ENCODE results near the gene CCND1. TPM values are rescaled to one million over a fixed set of nuclear protein-coding genes. Genes with fewer than 3 reads are reported as not detected.

The CCND1 gene
- total RNA-seq, 1 experiment from 2014 or later, result 331 TPM

DNA sequence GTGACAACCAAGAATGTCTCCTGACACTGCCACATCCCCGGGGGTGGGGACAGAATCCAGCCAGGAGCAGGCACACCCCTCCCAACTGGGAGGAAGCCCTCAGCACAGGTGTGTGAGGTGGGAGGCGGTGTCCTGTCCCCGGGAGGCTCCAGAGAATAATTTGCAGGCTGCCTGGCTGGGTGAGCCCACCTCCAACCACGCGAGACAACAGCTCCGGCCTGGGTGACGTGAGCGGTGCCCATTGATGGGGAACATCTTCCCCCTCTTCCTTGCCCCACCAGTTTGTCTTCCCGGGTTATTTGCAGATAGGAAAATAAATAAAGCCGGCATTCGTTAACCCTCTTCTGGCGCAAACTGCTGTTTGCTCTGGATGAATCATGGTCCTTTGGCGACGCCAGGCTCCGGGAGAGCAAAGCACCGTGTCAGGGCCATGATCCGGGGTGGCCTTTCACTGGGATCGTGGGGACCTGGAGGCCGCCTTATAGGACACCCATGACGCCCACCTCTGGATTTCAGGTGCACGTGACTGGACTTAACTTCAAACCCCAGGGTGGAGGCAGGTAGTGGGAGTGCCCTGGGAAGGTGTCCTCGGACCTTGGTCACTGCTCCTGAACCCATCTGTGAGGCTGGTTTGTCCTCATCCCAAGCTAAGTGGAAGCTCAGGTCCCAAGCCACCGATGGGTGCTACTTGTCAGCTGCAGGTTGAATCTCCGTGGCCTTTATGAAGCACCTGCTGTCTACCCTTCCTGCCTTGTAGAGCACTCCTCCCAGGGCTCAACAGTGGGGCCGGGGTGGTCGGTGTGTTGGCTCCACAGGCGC, 13.9 kb downstream of the CCND1 start:
- H3K4me3 ChIP-seq (ENCODE audit: low read depth, low read length), result no peak overlapping the region
- Mint-ChIP-seq H3K27ac (ENCODE audit: unreplicated experiment) (peak overlapping the region; percentile 14), H3K36me3 (ENCODE audit: insufficient read depth, unreplicated experiment) (peaks cover 87% of the 10 kb centered on the region), H3K4me3 (ENCODE audit: unreplicated experiment) (peak overlapping the region; percentile 50), H3K27me3 (ENCODE audit: insufficient read depth, unreplicated experiment) (no peaks in the 10 kb centered on the region), H3K9me3 (ENCODE audit: unreplicated experiment) (no peaks in the 10 kb centered on the region), H3K4me1 (ENCODE audit: low read depth, unreplicated experiment) (peaks cover 35% of the 10 kb centered on the region)
- H3K36me3 ChIP-seq (ENCODE audit: control insufficient read depth, insufficient read depth, low read length), result peaks cover 3% of the 10 kb centered on the region; the same call in 1 of the 2 replicates
- H3K9me3 ChIP-seq, result no peaks in the 10 kb centered on the region
- DNase-seq, result peak; percentile 67 to 71
- TF ChIP-seq, protein P1, sequence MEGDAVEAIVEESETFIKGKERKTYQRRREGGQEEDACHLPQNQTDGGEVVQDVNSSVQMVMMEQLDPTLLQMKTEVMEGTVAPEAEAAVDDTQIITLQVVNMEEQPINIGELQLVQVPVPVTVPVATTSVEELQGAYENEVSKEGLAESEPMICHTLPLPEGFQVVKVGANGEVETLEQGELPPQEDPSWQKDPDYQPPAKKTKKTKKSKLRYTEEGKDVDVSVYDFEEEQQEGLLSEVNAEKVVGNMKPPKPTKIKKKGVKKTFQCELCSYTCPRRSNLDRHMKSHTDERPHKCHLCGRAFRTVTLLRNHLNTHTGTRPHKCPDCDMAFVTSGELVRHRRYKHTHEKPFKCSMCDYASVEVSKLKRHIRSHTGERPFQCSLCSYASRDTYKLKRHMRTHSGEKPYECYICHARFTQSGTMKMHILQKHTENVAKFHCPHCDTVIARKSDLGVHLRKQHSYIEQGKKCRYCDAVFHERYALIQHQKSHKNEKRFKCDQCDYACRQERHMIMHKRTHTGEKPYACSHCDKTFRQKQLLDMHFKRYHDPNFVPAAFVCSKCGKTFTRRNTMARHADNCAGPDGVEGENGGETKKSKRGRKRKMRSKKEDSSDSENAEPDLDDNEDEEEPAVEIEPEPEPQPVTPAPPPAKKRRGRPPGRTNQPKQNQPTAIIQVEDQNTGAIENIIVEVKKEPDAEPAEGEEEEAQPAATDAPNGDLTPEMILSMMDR (IDR thresholded peaks at IDR 0.05; ENCODE audit: insufficient read depth in 1 of 2, low read depth in 1 of 2, low read length in 1 of 2, severe bottlenecking in 1 of 2, unreplicated experiment in 1 of 2), result no peak
- peaks cover 42% of the 10 kb centered on the region for H3K4me1 ChIP-seq
- BruUV-seq (replicated peaks), result no TSS peak
- no peaks in the 10 kb centered on the region for H3K27me3 ChIP-seq (replicated peaks; ENCODE audit: control insufficient read depth, insufficient read depth, low read length)
- intact Hi-C loops (cut with micrococcal nuclease; ENCODE audit: unreplicated experiment), result loop anchor here (5.0 kb wide), 2 partner anchors 213 to 553 kb away; no protein-coding TSS in a partner anchor
- CTCF ChIA-PET, result interaction anchor here (0.5 to 5.6 kb wide), 6 partner anchors 10 to 616 kb away, joined by 3 to 44 read pairs (median 5); partner anchors contain the start of gene PPFIA1
- POLR2A ChIA-PET, result interaction anchor here (1.3 kb wide), 1 partner anchor 16 kb away, joined by 7 read pairs; no protein-coding TSS in a partner anchor

GRCh38 chr11:69655479-69656428, 14.8 kb downstream of the CCND1 start:
- no peak overlapping the region for H3K4me3 ChIP-seq (ENCODE audit: low read depth, low read length)
- no peaks in the 10 kb centered on the region for H3K9me3 Mint-ChIP-seq (ENCODE audit: unreplicated experiment)
- H3K4me1 Mint-ChIP-seq (ENCODE audit: low read depth, unreplicated experiment), result peaks cover 35% of the 10 kb centered on the region
- peaks cover 4% of the 10 kb centered on the region; the same call in 1 of the 2 replicates for H3K36me3 ChIP-seq (ENCODE audit: control insufficient read depth, insufficient read depth, low read length)
- H3K36me3 Mint-ChIP-seq (ENCODE audit: insufficient read depth, unreplicated experiment), result peaks cover 83% of the 10 kb centered on the region
- peak overlapping the region; percentile 14 for H3K27ac Mint-ChIP-seq (ENCODE audit: unreplicated experiment)
- peak overlapping the region; percentile 50 for H3K4me3 Mint-ChIP-seq (ENCODE audit: unreplicated experiment)
- POLR2A ChIA-PET, result interaction anchor here (1.3 kb wide), 1 partner anchor 17 kb away, joined by 7 read pairs; no protein-coding TSS in a partner anchor
- TF ChIP-seq, protein P1 (IDR thresholded peaks at IDR 0.05; ENCODE audit: insufficient read depth in 1 of 2, low read depth in 1 of 2, low read length in 1 of 2, severe bottlenecking in 1 of 2, unreplicated experiment in 1 of 2), result no peak
- intact Hi-C loops (cut with micrococcal nuclease; ENCODE audit: unreplicated experiment), result loop anchor here (5.0 kb wide), 2 partner anchors 213 to 553 kb away; no protein-coding TSS in a partner anchor
- peaks cover 42% of the 10 kb centered on the region for H3K4me1 ChIP-seq
- no peaks in the 10 kb centered on the region for H3K9me3 ChIP-seq
- CTCF ChIA-PET, result interaction anchor here (0.7 to 5.6 kb wide), 4 partner anchors 11 to 633 kb away, joined by 3 to 44 read pairs (median 6); no protein-coding TSS in a partner anchor
- BruUV-seq (replicated peaks), result no TSS peak
- no peaks in the 10 kb centered on the region for H3K27me3 ChIP-seq (replicated peaks; ENCODE audit: control insufficient read depth, insufficient read depth, low read length)
- H3K27me3 Mint-ChIP-seq (ENCODE audit: insufficient read depth, unreplicated experiment), result no peaks in the 10 kb centered on the region
- peak; percentile 32 to 44 for DNase-seq
